ENCODE data around the gene THBS2.

The THBS2 gene

GRCh38 chr6:169177516-169178166 lies 76.0 kb downstream of the THBS2 start:
- no peak for DNase-seq

- no peak for DNase-seq
Observed at GRCh38 chr6:169176361-169176991, 77.2 kb downstream of the THBS2 start.

GRCh38 chr6:169175360-169175887 lies 78.2 kb downstream of the THBS2 start:
- DNase-seq, result no peak

GRCh38 chr6:169174516-169175359 lies 78.9 kb downstream of the THBS2 start:
- no peak for DNase-seq

GRCh38 chr6:169173532-169174268 lies 79.9 kb downstream of the THBS2 start:
- DNase-seq, result no peak

GRCh38 chr6:169172946-169173345 lies 80.7 kb downstream of the THBS2 start:
- DNase-seq, result no peak

GRCh38 chr6:169172456-169172855 lies 81.2 kb downstream of the THBS2 start:
- no peak for DNase-seq

- DNase-seq, result no peak
Observed at GRCh38 chr6:169171951-169172350, 81.7 kb downstream of the THBS2 start.

GRCh38 chr6:169171016-169171415 lies 82.6 kb downstream of the THBS2 start:
- DNase-seq, result no peak

GRCh38 chr6:169170583-169170955 lies 83.1 kb downstream of the THBS2 start:
- no peak for DNase-seq

- DNase-seq, result no peak
Observed at GRCh38 chr6:169169941-169170582, 83.6 kb downstream of the THBS2 start.

- no peak for DNase-seq
Observed at GRCh38 chr6:169169375-169169774, 84.3 kb downstream of the THBS2 start.

- no peak for DNase-seq
Observed at GRCh38 chr6:169168706-169169105, 84.9 kb downstream of the THBS2 start.

- no peak for DNase-seq
Observed at GRCh38 chr6:169168302-169168630, 85.4 kb downstream of the THBS2 start.

GRCh38 chr6:169167581-169168301 lies 85.9 kb downstream of the THBS2 start:
- no peak for DNase-seq

GRCh38 chr6:169166896-169167580 lies 86.6 kb downstream of the THBS2 start:
- no peak for DNase-seq
